Body of pancreas (tissue), 4 donors: ENCODE results near the gene ANKRD23.

Source experiments
- POLR2A ChIP-seq, 3 donors: fragments of 450-650 bp; IDR thresholded peaks; one replicate each; pipeline ENCODE4 v1.6.1; 2016; ENCODE audit warnings: antibody characterized with exemption in 3 of 3, mild to moderate bottlenecking in 2 of 3
- TF ChIP-seq, protein P1 (sequence below), 7 experiments: fragments of 450-650 bp in 4 of 7; fragments of 200-600 bp in 3 of 7; sonication (generic) in 3 of 7; IDR thresholded peaks; one replicate each; pipeline ENCODE4 v1.5.1; 2016 to 2019; ENCODE audit warnings: antibody characterized with exemption in 7 of 7

- TF ChIP-seq, protein P1, sequence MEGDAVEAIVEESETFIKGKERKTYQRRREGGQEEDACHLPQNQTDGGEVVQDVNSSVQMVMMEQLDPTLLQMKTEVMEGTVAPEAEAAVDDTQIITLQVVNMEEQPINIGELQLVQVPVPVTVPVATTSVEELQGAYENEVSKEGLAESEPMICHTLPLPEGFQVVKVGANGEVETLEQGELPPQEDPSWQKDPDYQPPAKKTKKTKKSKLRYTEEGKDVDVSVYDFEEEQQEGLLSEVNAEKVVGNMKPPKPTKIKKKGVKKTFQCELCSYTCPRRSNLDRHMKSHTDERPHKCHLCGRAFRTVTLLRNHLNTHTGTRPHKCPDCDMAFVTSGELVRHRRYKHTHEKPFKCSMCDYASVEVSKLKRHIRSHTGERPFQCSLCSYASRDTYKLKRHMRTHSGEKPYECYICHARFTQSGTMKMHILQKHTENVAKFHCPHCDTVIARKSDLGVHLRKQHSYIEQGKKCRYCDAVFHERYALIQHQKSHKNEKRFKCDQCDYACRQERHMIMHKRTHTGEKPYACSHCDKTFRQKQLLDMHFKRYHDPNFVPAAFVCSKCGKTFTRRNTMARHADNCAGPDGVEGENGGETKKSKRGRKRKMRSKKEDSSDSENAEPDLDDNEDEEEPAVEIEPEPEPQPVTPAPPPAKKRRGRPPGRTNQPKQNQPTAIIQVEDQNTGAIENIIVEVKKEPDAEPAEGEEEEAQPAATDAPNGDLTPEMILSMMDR (IDR thresholded peaks at IDR 0.05), result no peak
- TF ChIP-seq POLR2A (IDR thresholded peaks at IDR 0.05), result peak in 2 of 3 donors; percentile 15 to 17
Measured at GRCh38 chr2:96842600-96842999, 1.2 kb downstream of the ANKRD23 start.
